H9 (cell line): ENCODE measurements around the gene NPAS3. TPM values are rescaled to one million over a fixed set of nuclear protein-coding genes. Genes with fewer than 3 reads are reported as not detected.
A peak's percentile ranks its signal among the peaks of the same experiment; 100 is the strongest.

ENCODE experiments used
- DNase-seq: peaks from one replicate; pipeline ENCODE4 v3.0.0-alpha.2; 2017
- H2AFZ ChIP-seq: one replicate; pipeline ENCODE4 v1.6.1; 2013; ENCODE audit warnings: mild to moderate bottlenecking, low read length, control low read depth, moderate library complexity
- H2AK5ac ChIP-seq: 2 replicates; pipeline ENCODE4 v1.6.1; 2013; ENCODE audit warnings: low read length, control low read depth, mixed read lengths; ENCODE audit not compliant: insufficient read length
- H2BK120ac ChIP-seq: one replicate; pipeline ENCODE4 v1.6.1; 2013; ENCODE audit warnings: low read depth, mild to moderate bottlenecking, low read length, control low read depth, inconsistent platforms; ENCODE audit not compliant: poor library complexity, severe bottlenecking
- H2BK12ac ChIP-seq: 2 replicates; pipeline ENCODE4 v1.6.1; 2013; ENCODE audit warnings: low read length, control low read depth, mixed read lengths, low read depth; ENCODE audit not compliant: insufficient read length
- H2BK15ac ChIP-seq: 2 replicates; pipeline ENCODE4 v1.6.1; 2013; ENCODE audit warnings: low read depth, low read length, control low read depth
- H2BK20ac ChIP-seq: one replicate; pipeline ENCODE4 v1.6.1; 2013; ENCODE audit warnings: low read depth, mild to moderate bottlenecking, low read length, control low read depth, inconsistent platforms; ENCODE audit not compliant: poor library complexity, severe bottlenecking
- H2BK5ac ChIP-seq: 2 replicates; pipeline ENCODE4 v1.6.1; 2013; ENCODE audit warnings: low read length, control low read depth, mixed read lengths; ENCODE audit not compliant: insufficient read length
- H3K14ac ChIP-seq: 2 replicates; pipeline ENCODE4 v1.6.1; 2013; ENCODE audit warnings: low read length, control low read depth; ENCODE audit not compliant: insufficient read depth
- H3K18ac ChIP-seq: 2 replicates; pipeline ENCODE4 v1.6.1; 2013; ENCODE audit warnings: low read depth, mild to moderate bottlenecking, mixed read lengths, low read length, control low read depth; ENCODE audit not compliant: insufficient read length
- H3K23ac ChIP-seq: 2 replicates; pipeline ENCODE4 v1.6.1; 2013; ENCODE audit warnings: low read length, control low read depth, mixed read lengths, low read depth; ENCODE audit not compliant: insufficient read length
- H3K23me2 ChIP-seq: 2 replicates; pipeline ENCODE4 v1.6.1; 2013; ENCODE audit warnings: low read depth, mild to moderate bottlenecking, mixed read lengths, low read length, control low read depth; ENCODE audit not compliant: insufficient read length, poor library complexity, severe bottlenecking
- H3K27ac ChIP-seq: 2 replicates; pipeline ENCODE4 v1.5.1; 2013; ENCODE audit warnings: low read length, control low read depth, mixed read lengths, low read depth; ENCODE audit not compliant: insufficient read length
- H3K27me3 ChIP-seq: 2 replicates; pipeline ENCODE4 v1.6.1; 2013; ENCODE audit warnings: low read length, control low read depth, inconsistent platforms; ENCODE audit not compliant: insufficient read depth
- H3K4ac ChIP-seq: 2 replicates; pipeline ENCODE4 v1.6.1; 2013; ENCODE audit warnings: low read depth, mild to moderate bottlenecking, control low read depth, inconsistent platforms, low read length, moderate library complexity
- H3K4me1 ChIP-seq: 2 replicates; pipeline ENCODE4 v1.6.1; 2013; ENCODE audit warnings: low read length, control low read depth, inconsistent platforms; ENCODE audit not compliant: insufficient read depth
- H3K4me2 ChIP-seq: 2 replicates; pipeline ENCODE4 v1.6.1; 2013; ENCODE audit warnings: low read length, control low read depth, mixed read lengths; ENCODE audit not compliant: insufficient read length, insufficient read depth
- H3K56ac ChIP-seq: 2 replicates; pipeline ENCODE4 v1.6.1; 2013; ENCODE audit warnings: low read depth, mild to moderate bottlenecking, mixed read lengths, low read length, control low read depth; ENCODE audit not compliant: insufficient read length
- H3K79me1 ChIP-seq: 2 replicates; pipeline ENCODE4 v1.6.1; 2013; ENCODE audit warnings: low read depth, mild to moderate bottlenecking, moderate library complexity, low read length, control low read depth, inconsistent platforms; ENCODE audit not compliant: insufficient read depth, poor library complexity, severe bottlenecking
- H3K79me2 ChIP-seq: 2 replicates; pipeline ENCODE4 v1.6.1; 2013; ENCODE audit warnings: low read length, control low read depth, inconsistent platforms; ENCODE audit not compliant: insufficient read depth
- H3K9ac ChIP-seq: 2 replicates; pipeline ENCODE4 v1.6.1; 2013; ENCODE audit warnings: low read length, control low read depth, mixed read lengths; ENCODE audit not compliant: insufficient read length; ENCODE audit errors: extremely low read depth
- H3K9me3 ChIP-seq: one replicate; pipeline ENCODE4 v1.6.1; 2013; ENCODE audit warnings: low read depth, low read length, inconsistent platforms; ENCODE audit not compliant: control insufficient read depth
- H3T11ph ChIP-seq: one replicate; pipeline ENCODE4 v1.6.1; 2013; ENCODE audit warnings: mild to moderate bottlenecking, low read length, control low read depth, inconsistent platforms
- H4K20me1 ChIP-seq: one replicate; pipeline ENCODE4 v1.6.1; 2013; ENCODE audit not compliant: control insufficient read depth, insufficient read length, insufficient read depth
- H4K5ac ChIP-seq: 2 replicates; pipeline ENCODE4 v1.6.1; 2013; ENCODE audit warnings: low read depth, mild to moderate bottlenecking, mixed read lengths, low read length, control low read depth; ENCODE audit not compliant: insufficient read length
- H4K8ac ChIP-seq: replicated peaks from 2 replicates; pipeline ENCODE4 v1.6.1; 2013; ENCODE audit warnings: low read length, control low read depth, mixed read lengths, low read depth; ENCODE audit not compliant: insufficient read length
- H4K91ac ChIP-seq: 2 replicates; pipeline ENCODE4 v1.6.1; 2013; ENCODE audit warnings: low read depth, mild to moderate bottlenecking, moderate library complexity, mixed read lengths, low read length, control low read depth; ENCODE audit not compliant: insufficient read length
- H3K27ac Mint-ChIP-seq, 3 experiments: 2 replicates in 2 of 3; 3 replicates in 1 of 3; pipeline ENCODE4 v1.8.0; 2020 to 2021; ENCODE audit warnings: mixed read lengths in 3 of 3, mild to moderate bottlenecking in 1 of 3, moderate library complexity in 1 of 3
- H3K27me3 Mint-ChIP-seq: 2 replicates; pipeline ENCODE4 v1.8.0; 2021; ENCODE audit warnings: low read depth, mild to moderate bottlenecking, moderate library complexity, mixed read lengths
- H3K36me3 Mint-ChIP-seq, 3 experiments: 2 replicates in 2 of 3; 3 replicates in 1 of 3; pipeline ENCODE4 v1.8.0; 2020 to 2021; ENCODE audit warnings: low read depth in 3 of 3, mixed read lengths in 3 of 3; ENCODE audit not compliant: insufficient read depth in 1 of 3
- H3K4me1 Mint-ChIP-seq, 2 experiments: 2 replicates each; pipeline ENCODE4 v1.8.0; 2020; ENCODE audit warnings: mixed read lengths in 2 of 2
- H3K4me3 Mint-ChIP-seq, 2 experiments: 2 replicates in 1 of 2; 3 replicates in 1 of 2; pipeline ENCODE4 v1.8.0; 2020 to 2021; ENCODE audit warnings: mild to moderate bottlenecking in 2 of 2, mixed read lengths in 2 of 2, moderate library complexity in 1 of 2
- H3K9me3 Mint-ChIP-seq, 2 experiments: 2 replicates in 1 of 2; 3 replicates in 1 of 2; pipeline ENCODE4 v1.8.0; 2020; ENCODE audit warnings: mild to moderate bottlenecking in 2 of 2, mixed read lengths in 2 of 2, moderate library complexity in 1 of 2
- WGBS: extraction: QIAGEN DNeasy Blood & Tissue Kit; methylation state at CpG from one replicate; pipeline ENCODE4 v1.1.7; 2013; ENCODE audit warnings: missing lambda C conversion rate, low lambda C conversion rate, mixed read lengths; ENCODE audit not compliant: insufficient read length; ENCODE audit errors: extremely low coverage; 5-methylcytosine and 5-hydroxymethylcytosine counted together
- total RNA-seq: library from RNA; stranded (reverse); gene quantifications from 2 replicates; pipeline ENCODE4 v1.2.1, GENCODE V29; 2021
- TF ChIP-seq, protein P1 (sequence below): fragments of 200-600 bp; sonication (generic); conservative IDR thresholded peaks from 3 replicates; pipeline ENCODE4 v1.8.0; 2021; ENCODE audit warnings: antibody characterized with exemption, mild to moderate bottlenecking

The NPAS3 gene
- total RNA-seq, 1 experiment from 2014 or later, result 0.17 TPM

DNA sequence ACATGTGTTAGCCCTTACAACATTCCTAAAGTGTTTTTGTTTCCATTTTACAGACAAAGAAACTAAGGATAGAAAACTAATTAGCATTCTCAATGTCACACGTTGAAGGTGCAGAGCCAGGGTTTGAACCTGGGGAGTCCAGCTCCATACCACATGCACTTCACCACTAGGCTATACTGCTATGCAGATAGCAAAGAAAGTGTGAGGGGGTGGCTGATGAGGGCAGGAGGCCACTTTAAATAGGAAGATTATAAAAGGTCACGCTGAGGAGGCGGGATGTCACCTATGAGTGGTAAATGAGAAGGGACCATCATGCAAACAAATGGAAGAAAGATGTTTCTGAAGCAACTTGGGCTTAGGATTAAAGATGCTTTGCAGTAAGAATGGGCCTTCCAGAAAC is 798.3 kb downstream of the NPAS3 start:
- no peak overlapping the region for H2BK15ac ChIP-seq
- no peak for DNase-seq
- H3K79me2 ChIP-seq, result no peaks in the 10 kb centered on the region
- H3K9me3 ChIP-seq, result no peaks in the 10 kb centered on the region
- no peak overlapping the region for H4K5ac ChIP-seq
- no peaks in the 10 kb centered on the region for H3K27me3 ChIP-seq
- no peaks in the 10 kb centered on the region; a peak in 1 of 5 replicates for H3K9me3 Mint-ChIP-seq
- no peak overlapping the region for H3K27ac ChIP-seq
- no peaks in the 10 kb centered on the region for H3K23me2 ChIP-seq
- H2BK12ac ChIP-seq, result no peak overlapping the region
- no peak overlapping the region for H2BK120ac ChIP-seq
- H3K18ac ChIP-seq, result no peak overlapping the region
- no peak overlapping the region for H3K4me2 ChIP-seq
- H3K14ac ChIP-seq, result no peak overlapping the region
- H3K9ac ChIP-seq, result no peak overlapping the region
- 0 out of 2 replicates have a peak, but pooled peaks cover 3% of the 10 kb centered on the region for H3K4me1 ChIP-seq
- H2AK5ac ChIP-seq, result no peak overlapping the region
- no CpG with 5 or more reads among the region's 3 CpGs for WGBS
- TF ChIP-seq, protein P1, sequence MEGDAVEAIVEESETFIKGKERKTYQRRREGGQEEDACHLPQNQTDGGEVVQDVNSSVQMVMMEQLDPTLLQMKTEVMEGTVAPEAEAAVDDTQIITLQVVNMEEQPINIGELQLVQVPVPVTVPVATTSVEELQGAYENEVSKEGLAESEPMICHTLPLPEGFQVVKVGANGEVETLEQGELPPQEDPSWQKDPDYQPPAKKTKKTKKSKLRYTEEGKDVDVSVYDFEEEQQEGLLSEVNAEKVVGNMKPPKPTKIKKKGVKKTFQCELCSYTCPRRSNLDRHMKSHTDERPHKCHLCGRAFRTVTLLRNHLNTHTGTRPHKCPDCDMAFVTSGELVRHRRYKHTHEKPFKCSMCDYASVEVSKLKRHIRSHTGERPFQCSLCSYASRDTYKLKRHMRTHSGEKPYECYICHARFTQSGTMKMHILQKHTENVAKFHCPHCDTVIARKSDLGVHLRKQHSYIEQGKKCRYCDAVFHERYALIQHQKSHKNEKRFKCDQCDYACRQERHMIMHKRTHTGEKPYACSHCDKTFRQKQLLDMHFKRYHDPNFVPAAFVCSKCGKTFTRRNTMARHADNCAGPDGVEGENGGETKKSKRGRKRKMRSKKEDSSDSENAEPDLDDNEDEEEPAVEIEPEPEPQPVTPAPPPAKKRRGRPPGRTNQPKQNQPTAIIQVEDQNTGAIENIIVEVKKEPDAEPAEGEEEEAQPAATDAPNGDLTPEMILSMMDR, result no peak
- no peak overlapping the region for H4K91ac ChIP-seq
- H4K8ac ChIP-seq, result no peak overlapping the region
- no peak overlapping the region for H3T11ph ChIP-seq
- no peaks in the 10 kb centered on the region for H3K36me3 Mint-ChIP-seq
- 0 out of 7 replicates have a peak overlapping the region, but pooled peaks of 1 of the 3 experiments have one; percentile 13 for H3K27ac Mint-ChIP-seq
- no peak overlapping the region for H3K4ac ChIP-seq
- peaks cover 31 to 33% of the 10 kb centered on the region in 2 experiments for H3K4me1 Mint-ChIP-seq
- no peak overlapping the region for H3K23ac ChIP-seq
- H2AFZ ChIP-seq, result no peak overlapping the region
- no peaks in the 10 kb centered on the region for H3K79me1 ChIP-seq
- H4K20me1 ChIP-seq, result no peaks in the 10 kb centered on the region
- H2BK5ac ChIP-seq, result no peak overlapping the region
- H2BK20ac ChIP-seq, result no peak overlapping the region
- no peak overlapping the region for H3K4me3 Mint-ChIP-seq
- no peak overlapping the region for H3K56ac ChIP-seq
- H3K27me3 Mint-ChIP-seq, result no peaks in the 10 kb centered on the region
